GM12872 (cell line): ENCODE data around the gene BMPR1A.

Experiments used
- TF ChIP-seq, protein P1 (sequence below): IDR thresholded peaks from 3 replicates; pipeline ENCODE4 v1.5.1; 2011; ENCODE audit warnings: low read depth, mild to moderate bottlenecking, low read length, moderate library complexity; ENCODE audit not compliant: insufficient read depth

Gene BMPR1A

DNA sequence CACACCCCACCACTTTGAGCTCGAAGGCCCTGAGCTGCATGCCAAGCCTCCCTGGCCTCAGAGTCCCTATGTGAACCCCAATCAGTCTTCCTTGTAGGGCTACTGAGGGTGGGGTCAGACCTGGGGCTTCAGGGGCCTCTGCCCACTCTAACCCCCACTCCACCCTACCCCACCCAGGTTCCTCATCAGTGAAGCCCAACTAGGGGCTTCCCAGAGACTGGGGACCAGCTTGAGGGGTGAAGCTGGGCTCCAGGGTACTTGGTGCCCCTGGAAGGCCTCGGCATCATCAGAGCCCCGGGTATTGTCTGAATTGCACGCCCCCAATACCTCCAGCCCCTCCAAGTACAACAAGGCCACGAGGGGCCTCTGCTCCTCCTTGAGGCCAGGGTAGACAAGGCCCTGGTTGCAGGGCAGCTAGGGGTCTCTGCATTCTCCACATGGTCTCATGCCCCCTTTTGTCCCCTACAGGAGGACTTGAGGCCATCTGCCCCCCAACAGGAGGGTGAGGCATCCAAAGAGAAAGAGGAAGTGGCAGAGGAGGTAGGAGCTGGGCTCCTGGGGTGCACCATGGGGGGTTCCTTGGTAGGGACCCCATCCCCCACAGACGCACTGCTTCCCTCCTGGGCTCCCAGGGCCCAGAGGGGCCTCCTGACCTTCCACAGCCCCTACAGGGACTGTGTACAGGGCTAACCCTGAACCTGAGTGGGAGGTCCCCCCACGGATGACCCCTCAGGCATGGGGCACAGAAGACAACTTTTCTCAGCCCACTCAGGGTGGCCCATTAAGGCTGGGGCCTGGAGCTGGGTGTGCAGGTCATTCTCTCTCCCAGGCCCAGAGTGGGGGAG, 205.9 kb downstream of the BMPR1A start:
- TF ChIP-seq, protein P1, sequence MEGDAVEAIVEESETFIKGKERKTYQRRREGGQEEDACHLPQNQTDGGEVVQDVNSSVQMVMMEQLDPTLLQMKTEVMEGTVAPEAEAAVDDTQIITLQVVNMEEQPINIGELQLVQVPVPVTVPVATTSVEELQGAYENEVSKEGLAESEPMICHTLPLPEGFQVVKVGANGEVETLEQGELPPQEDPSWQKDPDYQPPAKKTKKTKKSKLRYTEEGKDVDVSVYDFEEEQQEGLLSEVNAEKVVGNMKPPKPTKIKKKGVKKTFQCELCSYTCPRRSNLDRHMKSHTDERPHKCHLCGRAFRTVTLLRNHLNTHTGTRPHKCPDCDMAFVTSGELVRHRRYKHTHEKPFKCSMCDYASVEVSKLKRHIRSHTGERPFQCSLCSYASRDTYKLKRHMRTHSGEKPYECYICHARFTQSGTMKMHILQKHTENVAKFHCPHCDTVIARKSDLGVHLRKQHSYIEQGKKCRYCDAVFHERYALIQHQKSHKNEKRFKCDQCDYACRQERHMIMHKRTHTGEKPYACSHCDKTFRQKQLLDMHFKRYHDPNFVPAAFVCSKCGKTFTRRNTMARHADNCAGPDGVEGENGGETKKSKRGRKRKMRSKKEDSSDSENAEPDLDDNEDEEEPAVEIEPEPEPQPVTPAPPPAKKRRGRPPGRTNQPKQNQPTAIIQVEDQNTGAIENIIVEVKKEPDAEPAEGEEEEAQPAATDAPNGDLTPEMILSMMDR: no peak

DNA sequence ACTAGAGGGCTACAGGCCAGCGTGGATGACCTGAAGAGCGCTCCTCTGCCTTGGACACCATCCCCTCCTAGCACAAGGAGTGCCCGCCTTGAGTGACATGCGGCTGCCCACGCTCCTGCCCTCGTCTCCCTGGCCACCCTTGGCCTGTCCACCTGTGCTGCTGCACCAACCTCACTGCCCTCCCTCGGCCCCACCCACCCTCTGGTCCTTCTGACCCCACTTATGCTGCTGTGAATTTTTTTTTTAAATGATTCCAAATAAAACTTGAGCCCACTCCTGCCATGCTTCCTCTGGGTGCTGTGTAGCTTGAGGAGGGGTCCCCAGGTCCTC, 206.5 kb downstream of the BMPR1A start:
- TF ChIP-seq, protein P1: no peak

DNA sequence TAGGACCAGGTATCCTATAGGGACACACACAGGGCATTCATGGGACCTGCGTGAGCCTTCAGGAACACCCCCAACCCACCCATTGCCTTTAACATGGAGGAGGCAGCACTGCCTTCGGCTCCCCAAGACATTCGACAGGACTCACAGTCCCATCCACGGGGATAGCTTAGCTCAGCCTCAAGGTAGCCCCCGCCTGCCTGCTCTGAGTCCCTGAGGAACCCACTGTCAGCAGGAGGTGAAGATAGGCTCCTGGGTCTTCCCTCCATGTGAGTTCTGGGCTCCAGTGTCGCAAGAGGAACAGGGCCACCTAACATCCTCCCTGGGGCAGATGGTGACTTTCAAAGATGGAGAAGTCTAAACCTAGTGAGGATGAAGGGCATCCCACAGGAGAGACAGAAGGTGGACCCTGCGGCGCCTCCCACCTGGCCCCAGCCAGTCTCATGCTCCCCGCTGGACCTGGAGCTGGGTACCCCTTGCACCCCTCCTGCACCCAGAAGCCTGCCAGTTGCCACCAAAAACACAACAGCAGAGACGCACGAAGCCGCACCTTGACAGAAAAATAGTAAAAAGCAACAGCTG, 207.0 kb downstream of the BMPR1A start:
- TF ChIP-seq, protein P1: no peak

DNA sequence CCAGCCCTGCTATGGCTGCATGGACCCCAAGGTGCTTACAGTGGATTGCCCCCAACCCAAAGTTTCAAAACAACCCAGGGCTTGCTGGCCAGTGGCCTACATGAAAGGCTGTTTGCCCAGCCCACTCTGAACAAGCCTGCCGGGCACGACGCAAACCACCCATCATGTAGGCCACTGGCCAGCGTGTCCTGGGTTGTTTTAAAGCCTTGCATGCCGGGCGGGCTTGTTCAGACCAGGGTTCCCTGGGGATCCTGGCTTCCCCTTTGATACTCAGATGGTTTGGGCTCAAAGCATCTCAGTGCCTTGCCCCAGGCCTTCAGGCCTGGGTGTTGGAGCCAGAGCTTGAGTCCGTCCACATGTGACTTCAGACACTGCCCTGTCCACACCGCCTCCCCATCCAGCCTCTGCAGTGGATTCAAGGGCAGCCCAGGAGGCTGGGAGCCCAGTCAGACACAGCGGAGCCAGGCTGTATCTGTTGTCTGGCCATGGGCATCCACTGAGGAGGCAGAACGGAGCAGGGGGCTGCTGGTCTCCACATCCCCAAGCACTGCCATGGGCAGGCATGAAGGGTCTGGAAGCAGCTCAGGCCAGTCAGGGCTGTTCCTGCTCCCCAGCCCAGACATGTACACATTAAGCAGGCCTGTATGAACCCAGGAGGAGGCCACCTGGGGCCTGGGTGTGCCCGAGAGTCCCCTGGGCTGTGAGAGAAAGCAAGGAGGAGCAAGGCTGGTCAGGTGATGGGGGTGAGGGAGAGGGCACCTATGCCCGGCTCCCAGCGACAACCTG, 207.8 kb downstream of the BMPR1A start:
- TF ChIP-seq, protein P1: no peak

DNA sequence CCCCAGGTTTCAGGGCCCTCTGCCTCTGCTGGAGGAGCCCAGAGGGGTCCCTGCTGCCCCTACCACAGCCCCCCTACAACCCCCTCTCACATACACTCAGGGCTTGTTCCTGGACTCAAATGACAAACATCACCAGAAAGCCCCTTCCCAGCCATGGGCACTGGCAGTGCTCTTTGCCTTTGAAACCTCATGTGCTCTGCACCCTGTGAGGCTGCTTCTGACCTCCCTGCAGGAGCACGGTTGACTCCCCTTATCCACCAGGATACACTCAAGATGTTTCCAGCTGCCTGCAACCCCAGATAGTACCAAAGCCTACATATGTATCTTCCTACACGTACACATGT, 208.4 kb downstream of the BMPR1A start:
- TF ChIP-seq, protein P1: no peak

DNA sequence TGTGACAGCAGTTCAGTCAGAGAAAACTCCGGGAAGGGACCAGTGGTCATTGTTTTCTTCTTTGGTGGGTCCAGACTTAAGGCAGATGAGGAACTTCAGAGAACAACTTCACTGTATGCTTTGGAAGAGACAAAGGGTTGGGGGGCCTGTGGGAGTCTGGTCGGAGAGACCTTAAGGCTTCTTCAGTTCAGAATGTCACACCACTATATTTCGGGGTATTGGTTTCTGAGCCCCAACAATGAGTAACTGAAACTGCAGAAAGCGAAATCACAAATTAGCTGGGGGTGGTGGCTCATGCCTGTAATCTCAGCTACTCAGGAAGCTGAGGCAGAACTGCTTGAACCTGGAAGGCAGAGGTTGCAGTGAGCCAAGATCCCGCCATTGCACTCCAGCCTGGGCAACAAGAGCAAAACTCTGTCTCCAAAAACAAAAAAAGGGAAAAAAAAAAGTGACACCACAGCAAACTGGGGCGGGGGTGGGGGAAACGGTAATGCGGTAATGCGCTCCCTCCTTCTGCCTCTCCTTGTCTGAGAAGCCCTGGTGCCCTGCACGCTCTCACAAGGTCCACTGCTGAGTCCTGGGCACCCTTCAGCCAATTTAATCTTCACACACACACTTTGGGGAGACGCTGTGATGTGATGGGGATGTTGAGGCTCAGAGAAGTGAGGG, 209.7 kb downstream of the BMPR1A start:
- TF ChIP-seq, protein P1: no peak

DNA sequence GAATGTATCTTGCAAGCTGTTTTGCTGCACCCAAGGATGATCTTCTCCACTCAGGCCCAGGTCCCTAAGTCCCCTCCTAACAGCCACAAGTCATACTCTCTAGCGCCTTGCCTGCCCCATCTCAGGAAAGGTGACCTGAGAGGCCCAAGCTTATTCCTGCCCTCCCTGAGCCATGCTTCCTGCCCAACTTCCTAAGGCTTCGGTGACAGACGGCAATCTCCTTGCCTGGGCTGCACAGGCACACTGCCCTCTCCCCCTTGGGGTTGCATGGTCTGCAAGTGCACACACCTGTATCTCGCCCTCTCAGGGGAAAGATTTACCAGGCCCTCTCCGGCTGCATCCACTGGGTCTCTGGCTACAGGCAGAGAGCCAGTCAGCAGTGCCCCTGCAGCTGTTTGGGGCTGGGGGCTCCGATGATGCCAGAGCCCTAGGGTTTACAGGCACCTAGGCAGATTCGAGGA, 211.1 kb downstream of the BMPR1A start:
- TF ChIP-seq, protein P1: no peak
